ENCODE results near the gene TGFBR2. TPM values are rescaled to one million over a fixed set of nuclear protein-coding genes. Genes with fewer than 3 reads are reported as not detected.
A peak's percentile ranks its signal among the peaks of the same experiment; 100 is the strongest.

Gene TGFBR2
- total and polyA plus RNA-seq, 2 of the 13 experiments (the other 11 are each of a cell fraction or from before 2014, with no cell fraction given): 82.2 to 187 TPM

- TF ChIP-seq EZH2 (conservative IDR thresholded peaks at IDR 0.05; ENCODE audit: low read depth, low read length): no peak
- 0 out of 2 replicates have a peak, but pooled peaks have one; percentile 29 for TF ChIP-seq HNRNPL (IDR thresholded peaks at IDR 0.05; ENCODE audit: low read depth, low read length)
- no peak for TF ChIP-seq BRCA1 (CRISPR knock-in tag; IDR thresholded peaks at IDR 0.05)
- no peak for TF ChIP-seq TRIM22 (IDR thresholded peaks at IDR 0.05)
- no peak for TF ChIP-seq RBAK (CRISPR knock-in tag; IDR thresholded peaks at IDR 0.05)
- TF ChIP-seq, protein P1, sequence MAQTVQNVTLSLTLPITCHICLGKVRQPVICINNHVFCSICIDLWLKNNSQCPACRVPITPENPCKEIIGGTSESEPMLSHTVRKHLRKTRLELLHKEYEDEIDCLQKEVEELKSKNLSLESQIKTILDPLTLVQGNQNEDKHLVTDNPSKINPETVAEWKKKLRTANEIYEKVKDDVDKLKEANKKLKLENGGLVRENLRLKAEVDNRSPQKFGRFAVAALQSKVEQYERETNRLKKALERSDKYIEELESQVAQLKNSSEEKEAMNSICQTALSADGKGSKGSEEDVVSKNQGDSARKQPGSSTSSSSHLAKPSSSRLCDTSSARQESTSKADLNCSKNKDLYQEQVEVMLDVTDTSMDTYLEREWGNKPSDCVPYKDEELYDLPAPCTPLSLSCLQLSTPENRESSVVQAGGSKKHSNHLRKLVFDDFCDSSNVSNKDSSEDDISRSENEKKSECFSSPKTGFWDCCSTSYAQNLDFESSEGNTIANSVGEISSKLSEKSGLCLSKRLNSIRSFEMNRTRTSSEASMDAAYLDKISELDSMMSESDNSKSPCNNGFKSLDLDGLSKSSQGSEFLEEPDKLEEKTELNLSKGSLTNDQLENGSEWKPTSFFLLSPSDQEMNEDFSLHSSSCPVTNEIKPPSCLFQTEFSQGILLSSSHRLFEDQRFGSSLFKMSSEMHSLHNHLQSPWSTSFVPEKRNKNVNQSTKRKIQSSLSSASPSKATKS (CRISPR knock-in tag; IDR thresholded peaks at IDR 0.05): no peak
These were observed 4.4 kb downstream of the TGFBR2 start (continued) for GRCh38 chr3:30610702-30611368.

GRCh38 chr3:30611613-30612436, 5.4 kb downstream of the TGFBR2 start:
- peaks cover 9 to 43% of the 10 kb centered on the region in 2 experiments for H3K36me3 ChIP-seq (replicated peaks in 1 of 2; ENCODE audit: control insufficient read depth in 1 of 2, insufficient read depth in 2 of 2, low read length in 2 of 2)
- 33% methylated on average over 6 of the region's 7 CpGs for WGBS (ENCODE audit: low lambda C conversion rate)
- intact Hi-C loops (cut with micrococcal nuclease; ENCODE audit: unreplicated experiment) (no loop called here), in situ Hi-C loops (cut with HindIII; ENCODE audit: extremely low pct_ligation_motif_present, low pct_unique_long_range_greater_than_20kb) (no loop called here)
- DNase-seq (ENCODE audit: low spot score): no peak
- H4K20me1 ChIP-seq (ENCODE audit: insufficient read depth, low read length): peaks cover 84% of the 10 kb centered on the region
- H3K9me3 ChIP-seq (ENCODE audit: low read length): no peaks in the 10 kb centered on the region
- POLR2A ChIA-PET: interaction anchor here (0.8 to 2.0 kb wide), 6 partner anchors 13 to 352 kb away, joined by 3 to 8 read pairs (median 4); no protein-coding TSS in a partner anchor
- H3K4me2 ChIP-seq (ENCODE audit: low read depth, low read length): peak overlapping the region; percentile 92
- BruUV-seq (replicated peaks): no TSS peak
- H3K27ac ChIP-seq (ENCODE audit: extremely low read length, insufficient read depth, low read length): peak overlapping the region; percentile 67
- peaks cover 0 to 2% of the 10 kb centered on the region in 2 experiments; a peak in 1 of 5 replicates for H3K27me3 ChIP-seq (ENCODE audit: control insufficient read depth in 1 of 2, insufficient read depth in 2 of 2, low read length in 2 of 2)
- peak; percentile 53 for FAIRE-seq
- H2AFZ ChIP-seq (ENCODE audit: low read length): no peak overlapping the region
- no peak for ATAC-seq
- peak overlapping the region; percentile 88 for H3K9ac ChIP-seq (ENCODE audit: insufficient read depth, low read depth, low read length)
- H3K79me2 ChIP-seq (ENCODE audit: insufficient read depth, low read length): peaks cover 98% of the 10 kb centered on the region
- peak overlapping the region; percentile 96 to 100 (median 99) for H3K4me3 ChIP-seq (replicated peaks in 1 of 3; ENCODE audit: insufficient read depth in 1 of 3, low read depth in 2 of 3, low read length in 3 of 3)
- CTCF ChIA-PET (ENCODE audit: low intra/inter-chr PET ratio, low total read pairs): no interaction called here
- H3K4me1 ChIP-seq (ENCODE audit: insufficient read depth, low read length): peaks cover 64% of the 10 kb centered on the region
- TF ChIP-seq HNRNPUL1 (IDR thresholded peaks at IDR 0.05; ENCODE audit: low read depth, low read length) (no peak), KLF6 (CRISPR knock-in tag; IDR thresholded peaks at IDR 0.05) (no peak), ESRRA (CRISPR knock-in tag; IDR thresholded peaks at IDR 0.05; ENCODE audit: low read depth) (no peak), NBN (conservative IDR thresholded peaks at IDR 0.05) (no peak), TBX2 (CRISPR knock-in tag; IDR thresholded peaks at IDR 0.05; ENCODE audit: borderline replicate concordance) (0 out of 2 replicates have a peak, but pooled peaks have one; percentile 24), ZNF841 (CRISPR knock-in tag; IDR thresholded peaks at IDR 0.05; ENCODE audit: borderline replicate concordance) (no peak), MAFF (IDR thresholded peaks at IDR 0.05; ENCODE audit: low read depth, low read length) (0 out of 2 replicates have a peak, but pooled peaks have one; percentile 1), PAX8 (CRISPR knock-in tag; IDR thresholded peaks at IDR 0.05; ENCODE audit: borderline replicate concordance) (no peak), POLR2A (IDR thresholded peaks at IDR 0.05; ENCODE audit: insufficient read depth in 1 of 2, low read depth in 2 of 2, low read length in 2 of 2) (peak in 1 of 2 experiments; percentile 30; a peak in 1 of 4 replicates)
- TF ChIP-seq, protein P2, sequence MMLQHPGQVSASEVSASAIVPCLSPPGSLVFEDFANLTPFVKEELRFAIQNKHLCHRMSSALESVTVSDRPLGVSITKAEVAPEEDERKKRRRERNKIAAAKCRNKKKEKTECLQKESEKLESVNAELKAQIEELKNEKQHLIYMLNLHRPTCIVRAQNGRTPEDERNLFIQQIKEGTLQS (CRISPR knock-in tag; IDR thresholded peaks at IDR 0.05): 0 out of 2 replicates have a peak, but pooled peaks have one; percentile 36

Measured in HepG2 (cell line).